ENCODE measurements around the gene RABL2B. TPM values are rescaled to one million over a fixed set of nuclear protein-coding genes. Genes with fewer than 3 reads are reported as not detected.
"Not testable (repeated sequence)": the region's sequence is repeated elsewhere in the genome, so short reads cannot be mapped to it uniquely, and the experiment has no call there.

RABL2B gene
- total and polyA plus RNA-seq, 11 donors = 3.8 to 12.7 (median 6.7) TPM

DNA sequence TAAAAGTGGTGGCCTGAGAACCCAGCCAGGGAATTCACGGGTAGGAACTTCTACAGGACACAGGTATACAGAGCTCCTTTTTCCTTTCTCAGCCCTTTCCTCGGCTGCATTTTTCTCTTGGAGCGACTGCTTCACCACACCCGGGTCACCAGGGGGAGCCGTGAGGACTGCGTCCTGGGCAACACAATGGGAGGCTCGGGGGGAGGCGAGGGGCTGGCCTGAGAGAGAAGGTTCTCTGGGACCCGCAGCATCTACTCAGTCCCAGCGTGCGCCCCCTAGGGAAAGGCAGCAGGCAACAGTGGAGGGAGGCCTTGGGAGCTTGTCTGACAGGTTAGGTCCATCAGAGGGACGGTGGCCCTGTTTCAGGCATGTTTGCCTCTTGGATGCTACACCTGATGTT, 8.3 kb downstream of the RABL2B start:
- H3K27me3 ChIP-seq; H3K9me3 ChIP-seq; H3K36me3 ChIP-seq; H3K27ac ChIP-seq; intact Hi-C loops (cut with DNase I); H3K4me1 ChIP-seq; H3K4me3 ChIP-seq: not testable (repeated sequence)
- TF ChIP-seq, protein P1, sequence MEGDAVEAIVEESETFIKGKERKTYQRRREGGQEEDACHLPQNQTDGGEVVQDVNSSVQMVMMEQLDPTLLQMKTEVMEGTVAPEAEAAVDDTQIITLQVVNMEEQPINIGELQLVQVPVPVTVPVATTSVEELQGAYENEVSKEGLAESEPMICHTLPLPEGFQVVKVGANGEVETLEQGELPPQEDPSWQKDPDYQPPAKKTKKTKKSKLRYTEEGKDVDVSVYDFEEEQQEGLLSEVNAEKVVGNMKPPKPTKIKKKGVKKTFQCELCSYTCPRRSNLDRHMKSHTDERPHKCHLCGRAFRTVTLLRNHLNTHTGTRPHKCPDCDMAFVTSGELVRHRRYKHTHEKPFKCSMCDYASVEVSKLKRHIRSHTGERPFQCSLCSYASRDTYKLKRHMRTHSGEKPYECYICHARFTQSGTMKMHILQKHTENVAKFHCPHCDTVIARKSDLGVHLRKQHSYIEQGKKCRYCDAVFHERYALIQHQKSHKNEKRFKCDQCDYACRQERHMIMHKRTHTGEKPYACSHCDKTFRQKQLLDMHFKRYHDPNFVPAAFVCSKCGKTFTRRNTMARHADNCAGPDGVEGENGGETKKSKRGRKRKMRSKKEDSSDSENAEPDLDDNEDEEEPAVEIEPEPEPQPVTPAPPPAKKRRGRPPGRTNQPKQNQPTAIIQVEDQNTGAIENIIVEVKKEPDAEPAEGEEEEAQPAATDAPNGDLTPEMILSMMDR (IDR thresholded peaks at IDR 0.05) = peak in 9 of 12 donors; percentile 16 to 44 (median 34)
- peak; percentile 32 to 69 (median 46) for ATAC-seq
- WGBS, 4 donors = 20 to 46% (median 29%) methylated on average over 9 to 12 of the region's 12 CpGs
- peak in 4 of 5 donors; percentile 19 to 45 (median 27) for DNase-seq

DNA sequence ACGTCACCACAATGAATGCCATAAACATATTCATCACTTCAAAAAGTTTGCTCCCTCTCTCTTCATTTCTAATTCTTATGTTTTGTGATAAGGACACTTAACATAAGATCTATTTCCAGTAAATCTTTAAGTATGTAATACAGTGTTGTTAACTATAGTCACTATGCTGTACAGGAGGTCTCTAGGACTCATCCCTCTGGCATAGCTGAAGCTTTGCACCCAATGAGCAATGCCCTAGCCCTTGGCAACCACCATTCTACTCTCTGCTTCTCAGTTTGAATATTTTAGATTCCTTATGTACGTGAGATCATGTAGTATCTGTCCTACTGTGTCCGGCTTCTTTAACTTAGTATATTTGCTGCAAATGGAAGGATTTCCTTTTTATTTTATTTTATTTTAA, 19.1 kb downstream of the RABL2B start:
- H3K27me3 ChIP-seq; H3K4me3 ChIP-seq; ATAC-seq; intact Hi-C loops (cut with DNase I); H3K27ac ChIP-seq; H3K4me1 ChIP-seq; H3K36me3 ChIP-seq; H3K9me3 ChIP-seq; DNase-seq: not testable (repeated sequence)
- WGBS, 4 donors = 66 to 76% (median 71%) methylated on average over 3 of the region's 3 CpGs

DNA sequence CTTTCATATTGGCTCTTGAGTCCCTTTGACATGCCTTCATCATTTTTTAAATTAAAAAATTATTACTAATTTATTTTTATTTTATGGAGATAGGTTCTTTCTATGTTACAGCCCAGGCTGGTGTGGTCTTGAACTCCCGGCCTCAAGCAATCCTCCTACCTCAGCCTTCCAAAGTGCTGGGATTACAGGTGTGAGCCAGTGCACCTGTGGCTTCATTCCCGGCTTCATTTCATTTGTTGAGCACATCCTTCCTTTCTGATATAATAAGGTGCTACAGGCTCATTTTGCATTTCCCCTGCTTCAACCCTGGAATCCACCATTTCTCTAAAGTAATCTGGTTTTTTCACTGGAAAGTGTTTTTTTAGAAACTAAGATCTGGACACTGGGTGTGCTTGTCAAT, 21.6 kb downstream of the RABL2B start:
- H3K4me1 ChIP-seq; H3K27me3 ChIP-seq; intact Hi-C loops (cut with DNase I); ATAC-seq; H3K4me3 ChIP-seq; H3K9me3 ChIP-seq; H3K36me3 ChIP-seq; DNase-seq; H3K27ac ChIP-seq: not testable (repeated sequence)
- 89 to 95% (median 94%) methylated on average over 2 of the region's 2 CpGs for WGBS, 4 donors

DNA sequence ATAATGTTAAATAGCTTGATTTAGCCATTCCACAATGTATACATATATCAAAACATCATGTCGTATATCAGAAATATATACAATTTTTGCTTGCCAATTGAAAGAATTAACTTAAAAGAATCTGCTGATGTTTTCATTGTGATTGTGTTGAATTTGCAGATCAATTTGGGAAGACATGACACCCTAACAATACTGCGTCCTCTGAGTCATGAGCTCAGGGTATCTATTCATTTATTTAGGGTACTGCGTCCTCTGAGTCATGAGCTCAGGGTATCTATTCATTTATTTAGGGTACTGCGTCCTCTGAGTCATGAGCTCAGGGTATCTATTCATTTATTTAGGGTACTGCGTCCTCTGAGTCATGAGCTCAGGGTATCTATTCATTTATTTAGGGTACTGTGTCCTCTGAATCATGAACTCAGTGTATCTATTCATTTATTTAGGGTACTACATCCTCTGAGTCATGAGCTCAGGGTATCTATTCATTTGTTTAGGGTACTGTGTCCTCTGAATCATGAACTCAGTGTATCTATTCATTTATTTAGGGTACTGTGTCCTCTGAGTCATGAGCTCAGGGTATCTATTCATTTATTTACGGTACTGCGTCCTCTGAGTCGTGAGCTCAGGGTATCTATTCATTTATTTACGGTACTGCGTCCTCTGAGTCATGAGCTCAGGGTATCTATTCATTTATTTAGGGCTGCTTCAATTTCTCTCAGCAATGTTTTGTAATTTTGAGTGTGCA, 23.7 kb downstream of the RABL2B start:
- DNase-seq; H3K4me3 ChIP-seq; intact Hi-C loops (cut with DNase I); H3K27ac ChIP-seq; ATAC-seq; H3K36me3 ChIP-seq; H3K4me1 ChIP-seq; H3K27me3 ChIP-seq; H3K9me3 ChIP-seq: not testable (repeated sequence)
- WGBS, 4 donors = 59 to 71% (median 64%) methylated on average over 9 to 10 of the region's 10 CpGs

DNA sequence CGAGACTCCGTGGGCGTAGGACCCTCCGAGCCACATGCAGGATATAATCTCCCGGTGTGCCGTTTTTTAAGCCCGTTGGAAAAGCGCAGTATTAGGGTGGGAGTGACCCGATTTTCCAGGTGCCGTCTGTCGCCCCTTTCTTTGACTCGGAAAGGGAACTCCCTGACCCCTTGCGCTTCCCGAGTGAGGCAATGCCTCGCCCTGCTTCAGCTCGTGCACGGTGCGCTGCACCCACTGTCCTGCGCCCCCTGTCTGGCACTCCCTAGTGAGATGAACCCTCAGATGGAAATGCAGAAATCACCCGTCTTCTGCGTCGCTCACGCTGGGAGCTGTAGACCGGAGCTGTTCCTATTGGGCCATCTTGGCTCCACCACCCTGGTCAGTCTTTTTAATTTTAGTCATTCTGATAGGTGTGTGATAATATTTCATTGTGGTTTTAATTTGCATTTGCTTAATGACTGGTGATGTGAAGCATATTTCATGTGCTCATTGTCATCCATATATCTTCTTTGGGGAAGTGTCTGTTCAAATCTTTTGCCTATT, 26.4 kb downstream of the RABL2B start:
- WGBS, 4 donors = 7 to 19% (median 13%) methylated on average over 14 to 24 of the region's 24 CpGs
- peak overlapping the region in 9 of 12 donors; percentile 20 to 71 (median 63) for H3K27ac ChIP-seq
- H3K9me3 ChIP-seq; intact Hi-C loops (cut with DNase I); H3K27me3 ChIP-seq; ATAC-seq; H3K36me3 ChIP-seq; H3K4me1 ChIP-seq: not testable (repeated sequence)
- TF ChIP-seq, protein P1 (IDR thresholded peaks at IDR 0.05) = peak; percentile 8 to 49 (median 30)
- DNase-seq = peak in 3 of 5 donors; percentile 27 to 46 (median 37)
- H3K4me3 ChIP-seq = peak overlapping the region; percentile 37 to 74 (median 62)

DNA sequence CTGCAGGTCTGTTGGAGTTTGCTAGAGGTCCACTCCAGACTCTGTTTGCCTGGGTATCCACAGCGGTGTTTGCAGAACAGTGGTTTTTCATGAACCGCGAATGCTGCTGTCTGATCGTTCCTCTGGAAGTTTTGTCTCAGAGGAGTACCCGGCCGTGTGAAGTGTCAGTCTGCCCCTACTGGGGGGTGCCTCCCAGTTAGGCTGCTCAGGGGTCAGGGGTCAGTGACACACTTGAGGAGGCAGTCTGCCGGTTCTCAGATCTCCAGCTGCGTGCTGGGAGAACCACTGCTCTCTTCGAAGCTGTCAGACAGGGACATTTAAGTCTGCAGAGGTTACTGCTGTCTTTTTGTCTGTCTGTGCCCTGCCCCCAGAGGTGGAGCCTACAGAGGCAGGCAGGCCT, 27.0 kb downstream of the RABL2B start:
- H3K4me1 ChIP-seq; H3K27me3 ChIP-seq; H3K9me3 ChIP-seq; intact Hi-C loops (cut with DNase I); DNase-seq; ATAC-seq; H3K36me3 ChIP-seq: not testable (repeated sequence)
- WGBS, 4 donors = 15 to 80% (median 23%) methylated on average over 1 to 9 of the region's 9 CpGs
- H3K27ac ChIP-seq = peak overlapping the region in 1 of 12 donors; percentile 67
- H3K4me3 ChIP-seq = peak overlapping the region in 9 of 12 donors; percentile 37 to 74 (median 63)

DNA sequence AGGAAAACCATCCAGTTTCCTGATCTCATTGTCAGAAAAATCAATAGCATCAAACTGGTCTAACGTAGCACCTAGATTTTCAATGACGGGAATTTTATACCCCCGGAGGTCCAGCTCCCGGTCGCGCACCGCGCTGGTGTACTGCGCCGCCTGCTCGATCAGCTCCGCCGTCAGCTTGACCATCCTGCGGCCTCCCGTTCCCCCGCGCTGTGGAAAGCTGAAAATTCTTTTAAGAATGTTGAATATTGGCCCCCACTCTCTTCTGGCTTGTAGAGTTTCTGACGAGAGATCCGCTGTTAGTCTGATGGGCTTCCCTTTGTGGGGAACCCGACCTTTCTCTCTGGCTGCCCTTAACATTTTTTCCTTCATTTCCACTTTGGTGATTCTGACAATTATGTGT, 28.2 kb downstream of the RABL2B start:
- ATAC-seq = not testable (repeated sequence)
- 73 to 95% (median 90%) methylated on average over 20 of the region's 20 CpGs for WGBS, 4 donors
- H3K4me3 ChIP-seq = peak overlapping the region in 1 of 12 donors; percentile 17

DNA sequence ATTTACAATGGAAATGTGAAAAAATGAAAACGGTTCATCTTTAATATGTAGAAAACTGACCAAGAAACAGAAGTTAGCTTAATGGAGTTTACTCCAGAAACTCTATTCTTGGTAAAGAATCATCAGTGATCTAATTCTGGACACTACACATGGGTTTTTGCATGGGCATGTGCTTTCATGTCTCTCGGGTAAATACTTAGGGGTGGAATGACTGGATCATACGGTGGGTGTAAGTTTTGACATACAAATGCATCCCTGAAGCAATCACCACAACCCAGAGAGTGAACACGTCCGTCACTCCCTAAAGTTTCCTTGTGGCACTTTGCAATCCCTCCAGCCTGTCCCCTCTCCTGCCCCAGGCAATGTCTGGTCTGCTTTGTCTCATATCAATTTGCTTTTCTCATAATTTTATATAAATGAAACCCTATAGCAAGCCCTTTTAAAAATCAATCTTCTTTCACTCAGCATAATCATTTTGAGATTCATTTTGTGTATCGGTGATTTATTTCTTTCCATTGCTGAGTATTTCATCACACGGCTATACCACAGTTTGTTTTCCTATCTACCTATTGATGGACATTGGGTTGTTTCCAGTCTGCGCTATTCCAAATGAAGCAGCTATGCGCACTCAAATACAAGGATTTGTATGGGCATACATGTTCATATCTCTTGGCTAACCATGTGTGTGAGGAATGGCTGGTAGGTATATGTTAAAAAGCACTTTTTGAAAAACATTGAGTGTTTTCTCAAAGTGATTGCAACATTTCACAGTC, 33.9 kb downstream of the RABL2B start:
- H3K27me3 ChIP-seq; DNase-seq; H3K9me3 ChIP-seq; ATAC-seq; H3K4me1 ChIP-seq; H3K4me3 ChIP-seq; H3K36me3 ChIP-seq; intact Hi-C loops (cut with DNase I); H3K27ac ChIP-seq: not testable (repeated sequence)
- WGBS, 4 donors = 81 to 84% (median 82%) methylated on average over 9 of the region's 9 CpGs

More for the DNA sequence above, 28.2 kb downstream of the RABL2B start:
- H3K9me3 ChIP-seq; DNase-seq; H3K27ac ChIP-seq; H3K36me3 ChIP-seq; H3K27me3 ChIP-seq; H3K4me1 ChIP-seq; intact Hi-C loops (cut with DNase I): not testable (repeated sequence)
